ENCODE results near the gene MAPK4.
"Not testable (repeated sequence)": the region's sequence is repeated elsewhere in the genome, so short reads cannot be mapped to it uniquely, and the experiment has no call there.

MAPK4 gene

GRCh38 chr18:50776383-50776782 is 216.5 kb downstream of the MAPK4 start:
- no peak overlapping the region for H3K27ac ChIP-seq
- TF ChIP-seq ZFX (IDR thresholded peaks at IDR 0.05; ENCODE audit: borderline replicate concordance), result no peak
- no peak for TF ChIP-seq CTCF (IDR thresholded peaks at IDR 0.05)

GRCh38 chr18:50779021-50779420 is 219.1 kb downstream of the MAPK4 start:
- not testable (repeated sequence) for H3K27ac ChIP-seq

Data from 22Rv1 (cell line).